Psoas muscle (tissue), 8 donors: Measurements from ENCODE around the gene ICAM4. TPM values are rescaled to one million over a fixed set of nuclear protein-coding genes. Genes with fewer than 3 reads are reported as not detected.

Source experiments
- ATAC-seq, 4 donors: fragments of 200-7000 bp; cut with Tn5 transposase; one replicate each; pipeline ENCODE4 v1.9.1; 2020; ENCODE audit warnings: moderate library complexity in 3 of 4, mild to moderate bottlenecking in 2 of 4
- DNase-seq, 2 donors: peaks; one replicate each; pipeline ENCODE4 v3.0.0-alpha.2; 2020
- H3K27ac ChIP-seq: fragments of 200-600 bp; one replicate; pipeline ENCODE4 v1.8.0; 2022
- H3K27me3 ChIP-seq, 3 donors: fragments of 200-600 bp in 1 of 3; one replicate each; pipeline versions ENCODE4 v1.6.1 to v1.8.0; 2013 to 2022; ENCODE audit warnings: low read length in 2 of 3, mild to moderate bottlenecking in 2 of 3, moderate library complexity in 1 of 3; ENCODE audit not compliant: insufficient read depth in 3 of 3
- H3K36me3 ChIP-seq, 2 donors: fragments of 200-600 bp in 1 of 2; one replicate each; pipeline versions ENCODE4 v1.6.1 to v1.8.0; 2013 to 2022; ENCODE audit warnings: low read depth in 1 of 2, mild to moderate bottlenecking in 1 of 2, moderate library complexity in 1 of 2; ENCODE audit not compliant: insufficient read depth in 1 of 2
- H3K4me1 ChIP-seq: fragments of 200-600 bp; one replicate; pipeline ENCODE4 v1.8.0; 2022
- H3K4me3 ChIP-seq: fragments of 200-600 bp; one replicate; pipeline ENCODE4 v1.8.0; 2022; ENCODE audit warnings: mild to moderate bottlenecking
- H3K9me3 ChIP-seq: fragments of 200-600 bp; one replicate; pipeline ENCODE4 v1.8.0; 2022
- CTCF ChIP-seq: fragments of 200-600 bp; IDR thresholded peaks from one replicate; pipeline ENCODE4 v1.8.0; 2022; ENCODE audit warnings: antibody characterized with exemption
- WGBS, 3 donors: extraction: QIAGEN DNeasy Blood & Tissue Kit; methylation state at CpG; one replicate each; pipeline versions ENCODE4 v1.1.6 to v1.1.7; 2013; 5-methylcytosine and 5-hydroxymethylcytosine counted together
- intact Hi-C, 2 donors: fragments of 100-400 bp; cut with DNase I; formaldehyde crosslinking; loops; one replicate each; pipeline versions ENCODE4 v1.11.0 to v1.14.2; 2022
- polyA plus RNA-seq, 3 donors: library from polyadenylated mRNA; stranded (reverse); fragments of 200-250 nt; gene quantifications; one replicate each; pipeline ENCODE4 v1.2.3, GENCODE V29; 2013
- total RNA-seq, 4 donors: library from RNA; stranded (reverse); fragmentation: NEBNext Ultra II Directional in 2 of 4; extraction: Animal tissue kit (Norgen Biotek cat#: 25700) in 2 of 4; gene quantifications; one replicate each; pipeline versions ENCODE4 v1.2.1 to v1.2.4, GENCODE V29; 2021 to 2023
- donor health status: healthy with polysubstance abuse.
- donor health status: DM: no; HTN: no; CAD: no; lungs with moderate emphysema.
- donor health status: Bipolar disorder and iron deficiency.
- donor health status: healthy.
- donor health status: DM: yes; HTN: yes; CAD: no.
- donor health status: DM: no; HTN: no; CAD: no.
- donor health status: DM: no; HTN: no; CAD: no.
- donor health status: DM: yes; HTN: yes; CAD: no.

The ICAM4 gene
- total and polyA plus RNA-seq, 7 donors: 0.04 to 0.47 (median 0.18) TPM; not detected in 4

- Histone ChIP-seq H3K27me3 (no peaks in the 10 kb centered on the region), H3K36me3 (peaks cover 4 to 35% of the 10 kb centered on the region in 2 donors), H3K4me3 (peak overlapping the region; percentile 69), H3K27ac (peak overlapping the region; percentile 84), H3K4me1 (peaks cover 12% of the 10 kb centered on the region), H3K9me3 (no peaks in the 10 kb centered on the region)
- no peak for TF ChIP-seq CTCF
- 32 to 33% (median 33%) methylated on average over 18 of the region's 18 CpGs for WGBS, 3 donors
- DNase-seq (no peak), ATAC-seq (no peak)
- intact Hi-C loops: loop anchor here in 1 of 2 donors (5.0 to 10.0 kb wide), 3 partner anchors 50 to 498 kb away; partner anchors contain the start of genes ICAM1, PIN1 and TYK2
Measured at GRCh38 chr19:10332158-10332964, 45.6 kb downstream of the ICAM4 start.

DNA sequence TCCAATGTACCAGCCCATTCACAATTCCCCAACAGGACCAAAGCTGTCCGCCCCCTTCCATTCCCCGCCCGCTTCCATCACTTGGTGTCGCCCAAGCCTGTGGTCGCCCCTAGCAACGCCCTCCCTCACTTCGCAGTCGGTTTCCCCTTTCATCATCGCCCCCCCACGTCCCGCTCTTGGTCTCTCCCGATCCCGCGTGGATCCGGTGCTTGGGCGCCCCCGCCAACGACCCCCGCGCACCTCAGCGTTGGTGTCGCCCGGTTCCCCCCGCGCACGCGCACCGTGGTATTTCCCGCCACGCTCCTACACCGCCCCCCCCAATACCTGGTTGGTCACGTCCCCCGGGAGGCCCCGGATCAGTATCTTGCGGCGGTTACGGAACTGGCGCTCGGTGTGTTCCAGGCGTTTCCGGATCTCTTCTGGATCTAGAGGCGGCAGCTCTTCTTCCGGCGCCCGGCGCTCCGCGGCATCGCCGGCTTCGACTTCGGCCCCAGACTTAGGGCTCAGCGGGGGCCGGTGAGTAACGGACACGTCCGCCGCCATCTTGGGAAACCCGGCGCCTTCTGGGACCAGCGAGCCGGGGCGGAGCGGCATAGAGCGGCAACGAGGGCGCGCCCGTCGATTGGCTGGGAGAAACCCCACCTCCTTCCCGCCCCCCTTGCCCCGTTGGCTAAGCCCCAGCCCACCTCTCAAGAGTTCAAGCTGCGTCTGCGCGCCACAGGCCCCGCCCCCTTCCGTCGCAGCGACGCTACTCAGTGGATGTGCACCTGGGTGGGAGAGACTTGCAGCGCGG is 46.4 kb downstream of the ICAM4 start, which contains the start of gene RAVER1:
Gene RAVER1, minus strand, starts transcription at position 565 of the 793 bp plus-strand sequence. Its CDS starts 22 bp downstream, at position 543.
- no peaks in the 10 kb centered on the region for H3K9me3 ChIP-seq
- H3K36me3 ChIP-seq: peaks cover 0 to 27% of the 10 kb centered on the region in 2 donors
- peak within 1 kb of the TSS; percentile 69 for H3K4me3 ChIP-seq
- TF ChIP-seq CTCF: no peak
- H3K27ac ChIP-seq: peak within 1 kb of the TSS; percentile 84
- 1% methylated on average over 72 to 82 of the region's 82 CpGs for WGBS, 3 donors
- DNase-seq: peak; percentile 98 to 99
- intact Hi-C loops: loop anchor here in 1 of 2 donors (5.0 to 10.0 kb wide), 3 partner anchors 49 to 498 kb away; partner anchors contain the start of genes ICAM1, PIN1 and TYK2
- no peaks in the 10 kb centered on the region for H3K27me3 ChIP-seq
- ATAC-seq: peak; percentile 94 to 96 (median 95)
- H3K4me1 ChIP-seq: peaks cover 12% of the 10 kb centered on the region

DNA sequence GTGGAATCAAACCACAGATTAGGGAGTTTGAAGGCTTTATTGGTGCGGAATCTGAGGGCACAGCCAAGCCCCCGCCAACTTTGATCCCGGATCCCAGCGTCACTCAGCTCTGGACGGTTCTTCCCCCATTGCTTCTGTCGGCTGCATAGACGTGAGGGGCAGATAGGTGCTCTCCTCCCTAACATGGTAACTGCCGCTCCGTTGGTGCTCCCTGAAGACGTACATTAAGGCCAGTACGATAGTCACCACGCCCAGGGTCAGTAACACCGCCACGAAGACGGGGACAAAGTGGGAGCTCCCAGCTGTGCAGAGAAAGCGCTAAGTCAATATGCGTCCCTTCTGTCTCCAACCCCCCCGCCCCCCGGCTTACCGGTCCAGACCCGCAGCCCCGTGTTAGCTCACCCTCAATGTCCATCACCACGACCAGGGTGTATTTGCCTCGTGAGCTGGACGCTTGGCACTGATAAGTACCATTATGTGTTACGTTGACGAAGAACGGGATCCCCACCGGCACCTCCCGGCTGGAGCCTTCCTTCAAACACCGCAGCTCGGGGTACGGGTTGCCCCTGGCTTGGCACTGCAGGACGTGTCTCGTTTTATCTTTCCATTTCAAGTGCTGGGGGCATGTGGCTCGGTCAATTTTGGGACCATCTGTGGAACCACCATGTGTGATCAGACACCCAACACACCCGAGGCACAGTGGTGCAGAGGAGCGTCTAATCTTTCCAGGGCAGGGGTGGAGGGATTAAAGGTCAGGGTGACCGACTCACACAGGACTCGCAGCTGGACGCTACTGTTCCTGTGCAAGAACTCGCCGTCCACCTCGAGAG is 47.2 kb downstream of the ICAM4 start:
- peak overlapping the region; percentile 69 for H3K4me3 ChIP-seq
- peaks cover 0 to 19% of the 10 kb centered on the region in 2 donors for H3K36me3 ChIP-seq
- no peaks in the 10 kb centered on the region for H3K27me3 ChIP-seq
- no peaks in the 10 kb centered on the region for H3K9me3 ChIP-seq
- DNase-seq (no peak), ATAC-seq (peak in 2 of 4 donors; percentile 0 to 1)
- intact Hi-C loops: loop anchor here in 1 of 2 donors (5.0 to 10.0 kb wide), 3 partner anchors 48 to 499 kb away; partner anchors contain the start of genes ICAM1, PIN1 and TYK2
- H3K4me1 ChIP-seq: peaks cover 12% of the 10 kb centered on the region
- no peak for TF ChIP-seq CTCF
- WGBS, 3 donors: 3 to 7% (median 6%) methylated on average over 44 of the region's 44 CpGs
- peak overlapping the region; percentile 84 for H3K27ac ChIP-seq
